Measurements from ENCODE around the gene FEM1B. TPM values are rescaled to one million over a fixed set of nuclear protein-coding genes. Genes with fewer than 3 reads are reported as not detected.

The FEM1B gene
- total RNA-seq, 1 donor from 2014 or later = 70.7 TPM

DNA sequence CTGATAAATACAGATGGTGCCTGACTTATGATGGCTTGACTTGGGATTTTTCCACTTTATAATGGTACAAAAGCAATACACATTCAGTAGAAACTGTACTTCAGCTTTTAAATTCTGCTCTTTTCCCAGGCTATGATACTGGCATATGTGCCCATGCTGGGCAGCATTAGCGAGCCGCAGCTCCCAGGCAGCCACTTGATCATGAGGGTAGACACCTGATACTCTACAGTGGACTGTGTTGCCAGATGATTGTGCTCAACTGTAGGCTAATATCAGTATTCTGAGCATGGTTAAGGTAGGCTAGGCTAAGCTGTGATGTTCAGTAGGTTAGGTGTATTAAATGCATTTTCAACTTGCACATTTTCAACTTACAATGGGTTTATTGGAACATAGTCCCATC lies 17.7 kb upstream of the FEM1B start:
- DNase-seq = no peak

DNA sequence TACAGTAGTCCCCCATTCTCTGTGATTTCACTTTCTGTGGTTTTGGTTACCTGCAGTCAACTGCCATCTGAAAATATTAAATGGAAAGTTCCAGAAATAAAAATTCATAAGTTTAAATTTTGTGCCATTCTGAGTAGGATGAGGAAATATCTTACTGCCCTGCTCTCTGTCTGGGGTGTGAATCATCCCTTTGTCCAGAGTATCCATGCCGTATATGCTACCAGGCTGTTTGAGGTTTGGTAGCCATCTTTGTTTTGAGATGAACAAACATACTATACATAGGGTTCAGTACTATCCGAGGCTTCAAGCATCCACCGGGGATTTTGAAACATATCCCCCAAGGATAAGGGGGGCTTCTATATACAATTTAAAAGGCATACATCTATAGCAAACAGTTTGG lies 16.3 kb upstream of the FEM1B start:
- no peak for DNase-seq

DNA sequence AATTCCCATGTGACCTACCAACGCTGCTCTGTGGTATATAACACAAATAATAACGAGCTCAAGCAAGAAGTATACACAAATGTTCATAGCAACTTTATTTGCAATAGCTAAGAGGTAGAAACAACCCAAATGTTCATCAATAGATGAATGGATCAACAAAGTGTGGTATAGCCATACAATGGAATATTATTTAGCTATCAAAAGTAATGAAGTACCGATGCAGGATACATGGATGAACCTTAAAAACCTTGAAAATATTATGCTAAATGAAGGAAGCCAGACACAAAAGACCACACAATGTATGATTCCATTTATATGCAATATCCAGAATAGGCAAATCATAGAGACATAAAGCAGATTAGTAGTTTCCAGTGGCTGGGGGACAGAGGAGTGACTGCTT lies 15.6 kb upstream of the FEM1B start:
- no peak for DNase-seq

DNA sequence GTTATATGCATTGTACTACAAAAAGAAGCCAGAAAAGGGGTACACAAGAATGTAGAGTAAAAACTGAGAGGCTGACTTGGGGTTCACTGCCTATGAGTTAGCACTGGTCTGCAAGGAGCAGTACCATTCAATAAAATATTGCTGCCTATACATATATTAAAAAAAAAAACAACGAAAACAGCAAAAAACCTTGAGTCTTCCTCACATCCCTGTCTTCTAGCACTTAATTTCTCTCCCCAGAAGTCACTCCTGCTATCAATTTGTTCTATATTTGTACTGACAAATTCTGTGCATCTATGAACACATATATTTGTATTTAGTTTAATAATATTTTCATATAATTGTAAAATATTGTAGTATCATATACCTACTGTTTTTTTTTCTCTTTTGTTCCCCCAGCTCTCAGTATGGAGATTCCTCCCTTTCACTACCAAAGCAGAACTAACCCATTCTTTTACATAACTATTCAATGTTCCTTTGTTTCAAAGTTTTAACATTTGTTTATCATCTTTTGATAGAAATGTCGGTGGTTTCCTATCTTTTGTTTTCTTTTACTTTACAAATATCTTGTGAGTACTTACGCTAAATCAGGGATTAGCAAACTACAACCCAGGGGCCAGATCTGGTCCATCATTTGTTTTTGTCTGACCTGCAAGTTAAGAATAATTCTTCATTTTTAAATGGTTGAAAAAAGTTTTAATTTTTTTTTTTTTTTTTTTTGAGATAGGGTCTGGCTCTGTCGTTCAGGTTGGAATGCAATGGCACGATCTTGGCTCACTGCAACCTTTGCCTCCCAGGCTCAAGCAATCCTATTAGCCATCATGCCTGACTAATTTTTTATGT lies 14.8 kb upstream of the FEM1B start:
- no peak for DNase-seq

DNA sequence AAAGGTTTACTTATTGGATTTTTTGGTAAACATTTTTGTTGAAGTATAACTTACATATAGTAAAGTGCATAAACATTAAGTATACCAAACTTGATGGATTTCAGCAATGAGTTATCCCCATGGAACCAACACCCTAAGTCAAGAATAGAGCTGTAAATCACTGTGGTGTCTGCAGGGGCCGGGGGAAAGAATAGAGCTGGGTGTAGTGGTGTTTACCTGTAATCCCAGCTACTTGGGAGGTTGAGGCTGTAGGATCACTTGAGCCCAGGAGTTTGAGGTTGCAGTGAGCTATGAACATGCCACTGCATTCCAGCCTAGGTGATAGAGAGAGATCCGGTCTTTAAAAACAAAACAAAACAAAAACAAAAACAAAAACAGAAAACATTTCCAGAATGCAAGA lies 13.3 kb upstream of the FEM1B start:
- DNase-seq = no peak

DNA sequence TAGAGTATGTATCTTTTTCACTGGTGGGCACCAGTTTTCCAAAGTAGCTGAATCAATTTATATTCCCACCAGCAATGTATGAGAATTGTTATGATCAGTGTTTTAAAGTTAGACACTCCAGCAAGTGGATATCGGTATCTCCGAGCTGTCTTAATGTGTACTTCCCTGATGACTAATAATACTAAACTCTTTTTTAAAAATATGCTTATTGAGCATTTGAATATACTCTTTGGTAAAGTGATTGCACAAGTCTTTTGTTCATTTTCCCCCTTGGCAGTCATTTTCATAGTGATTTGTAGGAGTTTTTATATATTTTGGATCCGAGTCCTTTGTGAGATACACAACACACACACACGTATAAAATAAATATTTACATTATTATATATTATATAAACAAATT lies 12.5 kb upstream of the FEM1B start:
- no peak for DNase-seq

DNA sequence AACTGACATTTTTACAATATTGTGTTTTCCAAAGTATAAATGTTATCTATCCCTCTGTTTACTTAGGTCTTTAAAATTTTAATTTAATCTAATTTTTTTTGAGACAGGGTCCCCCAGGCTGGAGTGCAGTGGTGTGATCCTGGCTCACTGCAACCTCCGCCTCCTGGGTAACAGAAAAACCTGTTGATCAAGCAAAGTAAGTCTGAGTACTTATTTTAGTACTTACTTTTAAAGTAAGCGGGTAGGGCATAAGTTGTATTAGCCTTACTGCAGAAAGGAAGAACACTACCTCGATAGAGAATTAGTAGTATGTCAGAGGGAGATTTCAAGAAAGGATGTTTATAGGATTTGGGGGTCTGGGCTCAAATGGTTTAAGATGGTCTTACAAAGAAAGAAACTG lies 11.9 kb upstream of the FEM1B start:
- no peak for DNase-seq

DNA sequence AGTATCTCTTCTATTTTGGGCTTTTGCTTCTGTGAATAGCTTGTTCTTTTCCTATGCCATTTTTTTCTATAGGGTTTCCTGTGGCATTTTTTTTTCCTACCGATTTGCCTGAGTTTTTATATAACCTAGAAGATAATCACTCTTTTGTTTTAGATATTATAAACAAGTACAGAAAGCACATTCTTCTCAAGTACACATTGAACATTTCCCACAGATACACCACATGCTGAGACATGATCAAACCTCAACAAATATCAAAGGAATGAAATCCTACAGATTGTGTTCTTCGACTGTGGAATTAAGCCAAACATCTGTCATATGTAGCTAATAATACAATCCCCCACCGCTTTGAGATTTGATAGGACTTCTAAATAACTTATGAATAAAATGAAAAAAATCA lies 9.1 kb upstream of the FEM1B start:
- no peak for DNase-seq

DNA sequence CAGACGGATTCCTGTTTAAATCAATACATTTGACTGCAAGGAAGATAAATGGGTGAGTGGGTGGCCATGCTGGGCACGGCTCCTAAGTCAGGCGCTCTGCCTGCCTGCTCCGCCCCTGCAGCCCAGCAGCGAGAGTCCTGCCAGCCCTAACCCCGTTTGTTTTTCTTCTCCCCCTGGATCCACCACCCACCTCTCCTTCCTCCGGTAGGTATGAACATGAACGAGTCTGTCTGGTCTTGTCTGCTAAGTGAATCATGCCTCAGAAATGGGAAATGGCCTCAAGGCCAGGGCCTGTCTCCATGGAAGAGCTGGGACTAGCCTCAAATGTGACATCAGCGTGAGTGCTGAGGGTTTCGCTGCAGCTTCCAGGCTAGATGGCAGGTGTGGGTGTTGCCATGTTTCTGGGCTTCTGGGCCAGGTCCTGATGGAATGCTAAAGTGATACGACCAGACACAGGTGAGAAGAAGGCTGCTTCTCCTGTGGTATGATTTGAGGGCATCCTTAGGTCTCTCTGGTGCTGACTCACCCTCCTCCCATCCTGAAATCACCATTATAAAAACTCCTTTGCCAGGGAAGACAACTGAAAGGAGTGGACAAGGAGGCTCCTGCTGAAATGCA lies 5.6 kb upstream of the FEM1B start:
- DNase-seq = peak; percentile 23

DNA sequence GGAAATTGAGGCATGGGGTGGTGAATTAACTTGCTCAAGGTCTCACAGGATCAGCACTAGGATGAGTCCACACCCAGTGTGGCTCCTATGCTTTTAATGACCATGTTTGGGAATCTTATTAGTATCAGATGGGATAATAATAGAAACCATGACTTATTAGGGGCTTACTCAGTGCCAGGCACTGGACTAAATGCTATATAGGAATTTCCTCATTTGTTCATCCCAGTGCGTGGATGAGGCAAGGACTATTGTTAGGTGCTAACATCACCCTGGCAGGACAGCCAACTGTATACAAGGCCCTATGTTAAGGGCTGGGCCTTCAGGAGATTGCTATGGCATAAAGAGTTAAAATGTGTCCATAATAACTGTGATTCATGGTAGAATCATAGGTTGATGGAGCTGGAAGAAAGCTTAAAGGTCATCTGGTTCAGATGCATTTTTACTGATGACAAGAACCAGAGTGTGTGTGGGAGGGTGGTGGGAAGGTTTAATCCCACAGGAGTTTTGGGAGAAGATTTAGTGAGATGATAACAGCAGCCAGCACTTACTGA lies 4.7 kb upstream of the FEM1B start:
- DNase-seq = no peak

DNA sequence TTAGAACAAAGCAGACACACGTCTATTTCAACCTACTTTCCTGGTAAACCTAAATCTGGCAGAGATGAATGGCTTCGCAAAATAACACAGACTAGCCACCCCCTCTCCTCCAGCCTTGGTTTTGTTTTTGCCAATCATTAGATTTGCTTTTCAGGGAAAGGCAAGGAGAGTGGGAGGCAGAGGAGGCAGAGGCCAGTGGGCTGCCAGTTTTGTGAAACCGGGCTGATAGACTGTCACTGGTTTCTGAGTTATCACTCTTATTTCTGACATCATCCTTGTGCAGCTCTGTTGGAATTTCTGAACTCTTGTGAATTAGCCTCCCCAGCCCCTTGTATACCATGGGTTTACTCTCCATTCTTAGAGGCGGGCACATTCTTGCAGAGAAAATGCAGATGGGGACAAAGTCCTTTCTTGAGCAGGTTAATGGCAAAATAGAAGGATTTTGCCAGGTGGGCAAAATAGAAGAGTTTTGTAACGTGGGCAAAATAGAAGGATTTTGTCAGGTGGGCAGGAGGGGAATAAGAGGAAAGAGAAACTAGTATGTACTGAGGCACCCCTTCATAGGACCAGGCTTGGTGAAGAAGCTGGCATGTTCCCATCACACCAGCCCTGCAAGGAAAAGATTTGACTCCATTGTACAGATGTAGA lies 3.2 kb upstream of the FEM1B start:
- DNase-seq = no peak

DNA sequence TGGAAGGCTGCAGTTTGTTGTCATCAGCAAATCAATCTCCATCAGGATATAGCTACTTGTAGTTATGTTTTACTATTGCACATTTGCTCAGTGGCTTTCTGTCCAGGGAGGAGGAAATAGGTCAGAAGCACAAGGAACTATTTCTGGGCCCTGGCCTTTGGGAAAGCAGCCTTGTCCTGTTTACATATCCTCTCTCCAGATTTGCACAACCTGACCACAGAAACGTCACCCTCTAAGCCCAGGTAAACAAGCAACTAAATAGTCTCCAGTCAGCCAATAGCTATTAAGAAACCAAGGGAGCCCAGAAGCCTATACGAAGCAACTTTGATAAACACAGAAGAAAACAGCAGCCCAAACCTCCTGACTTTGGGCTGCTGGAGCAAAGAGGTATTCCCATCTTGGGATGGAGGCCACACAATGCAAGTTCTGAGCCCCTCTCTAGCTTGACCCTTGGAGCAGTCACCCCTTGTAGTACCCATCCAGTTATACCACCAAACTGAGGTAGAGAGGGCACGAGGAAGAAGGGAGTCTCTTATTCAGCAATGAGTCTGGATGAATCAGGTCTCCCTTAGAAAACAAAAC lies 2.3 kb upstream of the FEM1B start:
- DNase-seq = no peak

DNA sequence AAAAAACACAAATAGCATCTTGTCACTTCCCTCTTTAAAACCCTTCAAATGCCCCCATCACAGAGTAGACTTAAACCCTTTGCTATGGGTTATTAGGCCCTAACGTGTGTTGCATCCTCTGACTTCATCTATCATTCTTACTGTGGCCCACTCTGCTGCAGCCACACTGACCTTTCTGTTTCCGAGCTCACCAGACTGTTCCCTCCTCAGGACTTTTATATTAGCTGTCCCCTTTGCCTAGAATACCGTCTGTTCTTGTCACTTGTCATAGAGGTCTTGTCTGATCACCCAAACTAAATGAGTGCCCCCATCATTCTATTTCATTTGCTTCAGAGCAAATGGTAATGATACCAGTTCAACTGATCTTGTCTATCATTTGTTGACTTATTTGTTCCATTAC lies 877 bp upstream of the FEM1B start:
- DNase-seq = peak; percentile 62

DNA sequence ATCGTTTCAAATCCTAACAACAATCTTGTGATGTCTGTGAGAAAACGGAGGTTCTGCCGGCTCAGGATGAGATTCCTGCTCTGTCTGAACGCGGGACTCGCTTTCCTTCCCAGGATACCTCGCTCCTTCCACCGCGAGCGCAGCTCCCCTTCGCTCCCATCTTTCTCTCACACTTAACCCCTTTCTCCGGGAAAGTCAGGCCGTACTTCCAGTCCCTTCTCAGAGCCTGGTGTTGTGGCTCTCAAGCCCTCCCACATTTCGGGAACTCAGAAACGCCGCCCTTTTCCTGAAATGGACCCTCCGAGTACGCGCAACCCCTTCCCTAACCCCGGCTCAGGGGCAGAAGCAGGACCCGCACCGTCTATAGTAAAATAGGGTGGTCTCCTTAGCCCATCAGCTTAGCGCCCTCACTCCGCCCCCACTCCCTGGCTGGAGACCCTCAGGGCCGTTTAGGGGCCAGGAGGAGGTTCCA lies 378 bp upstream of the FEM1B start:
- peak; percentile 78 for DNase-seq

DNA sequence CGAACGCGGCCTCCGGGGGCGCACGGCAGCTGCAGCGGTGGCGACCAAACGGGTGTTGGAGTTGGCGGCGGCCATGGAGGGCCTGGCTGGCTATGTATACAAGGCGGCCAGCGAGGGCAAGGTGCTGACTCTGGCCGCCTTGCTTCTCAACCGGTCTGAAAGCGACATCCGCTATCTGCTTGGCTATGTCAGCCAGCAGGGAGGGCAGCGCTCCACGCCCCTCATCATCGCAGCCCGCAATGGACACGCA lies 725 bp downstream of the FEM1B start:
- DNase-seq = no peak

DNA sequence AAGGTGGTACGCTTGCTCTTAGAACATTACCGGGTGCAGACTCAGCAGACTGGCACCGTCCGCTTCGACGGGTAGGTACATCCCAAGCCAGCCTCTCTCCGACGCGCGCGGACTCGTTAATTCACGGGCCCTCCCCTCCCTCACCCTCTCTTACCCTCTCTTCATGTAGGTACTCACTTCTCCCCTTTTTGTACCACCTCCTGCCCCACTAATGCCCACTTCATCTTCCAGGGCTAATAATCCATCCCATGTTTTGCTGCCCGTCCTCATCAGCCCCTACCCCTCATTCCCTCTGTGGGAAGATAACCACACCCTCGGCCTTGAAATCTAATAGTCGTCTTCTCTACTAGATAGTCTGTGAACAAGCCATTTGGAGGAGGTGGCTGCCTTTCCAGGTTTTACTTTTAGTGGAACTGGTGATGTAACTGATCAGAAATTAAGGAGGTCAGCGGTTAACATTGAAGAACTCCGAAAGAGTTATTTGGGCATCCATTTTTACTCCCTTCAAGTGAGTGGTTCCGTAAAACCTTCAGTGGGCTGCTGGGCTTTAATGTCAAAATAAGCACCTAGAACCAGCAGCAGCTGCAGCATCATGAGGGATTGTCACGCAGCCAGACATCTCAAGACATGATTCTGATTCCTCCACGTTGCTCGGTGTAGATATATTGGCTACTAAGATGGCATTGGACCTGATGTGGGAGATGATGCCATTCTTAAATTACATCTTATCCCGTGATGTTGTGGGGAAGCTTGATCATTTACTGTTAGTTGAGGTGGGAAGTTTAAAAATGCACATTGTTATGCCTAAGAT lies 1.3 kb downstream of the FEM1B start:
- DNase-seq = peak; percentile 20

DNA sequence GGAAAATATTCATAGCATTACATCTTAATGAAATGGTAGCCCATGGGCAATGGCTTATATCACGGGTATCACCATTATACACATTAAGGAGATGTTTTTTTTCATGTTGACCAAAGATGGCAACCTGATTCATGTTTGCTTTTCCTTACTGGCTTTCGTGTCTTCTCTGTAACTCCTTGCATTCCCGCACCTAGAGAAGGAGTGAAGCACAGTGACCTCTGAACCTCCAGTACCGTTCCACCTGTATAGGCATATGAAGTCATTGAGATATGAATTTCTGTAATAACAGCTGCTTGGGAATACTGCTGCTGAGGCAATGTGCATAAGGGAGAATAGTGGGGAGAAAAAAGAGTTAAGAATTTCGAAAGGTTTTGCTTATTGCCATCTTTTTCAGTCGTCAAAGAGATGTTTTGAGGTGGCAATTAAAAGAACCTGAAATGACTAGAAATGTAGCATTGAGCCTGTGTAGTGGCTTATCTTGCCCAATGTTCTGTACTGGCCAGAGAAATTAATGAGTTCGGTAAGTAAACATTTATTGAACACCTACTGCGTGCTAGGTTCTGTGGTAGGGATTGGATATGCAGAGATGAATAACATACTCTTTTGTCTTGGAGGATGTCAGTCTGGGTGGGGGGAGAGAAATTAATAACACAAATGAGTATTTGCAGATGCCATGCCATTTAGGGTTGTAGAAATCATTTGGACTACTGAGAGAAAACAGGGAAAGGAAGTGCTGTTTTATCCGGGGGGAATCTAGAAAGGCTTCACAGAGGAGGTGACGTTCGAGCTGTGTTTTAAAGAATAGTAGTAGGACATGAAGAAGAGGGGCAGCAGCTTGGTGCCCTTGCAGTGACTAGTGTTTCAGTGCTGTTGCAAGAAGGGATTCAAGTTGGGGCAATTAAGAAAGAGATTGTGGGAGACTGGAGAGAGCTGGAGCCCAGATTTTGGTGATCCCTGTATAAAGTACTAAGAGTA lies 2.5 kb downstream of the FEM1B start:
- no peak for DNase-seq

DNA sequence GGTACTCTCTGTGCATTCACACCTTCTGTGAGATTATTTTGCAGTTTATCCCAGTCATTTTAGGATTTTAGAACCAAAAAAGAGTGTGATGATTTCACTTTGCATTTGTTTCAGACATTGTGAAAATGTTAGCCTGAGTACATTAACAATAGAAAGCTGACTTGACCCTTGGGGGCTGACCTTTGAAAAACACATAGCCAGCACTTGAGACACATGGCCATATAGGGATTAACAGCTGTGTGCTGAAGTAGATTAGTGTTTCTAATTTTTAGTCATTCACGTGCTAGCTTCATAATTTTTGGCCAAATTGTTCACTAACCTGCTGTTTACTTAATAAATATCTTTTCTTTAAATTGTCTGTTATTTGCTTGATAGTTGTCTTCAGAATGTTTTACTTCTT lies 3.5 kb downstream of the FEM1B start:
- no peak for DNase-seq

DNA sequence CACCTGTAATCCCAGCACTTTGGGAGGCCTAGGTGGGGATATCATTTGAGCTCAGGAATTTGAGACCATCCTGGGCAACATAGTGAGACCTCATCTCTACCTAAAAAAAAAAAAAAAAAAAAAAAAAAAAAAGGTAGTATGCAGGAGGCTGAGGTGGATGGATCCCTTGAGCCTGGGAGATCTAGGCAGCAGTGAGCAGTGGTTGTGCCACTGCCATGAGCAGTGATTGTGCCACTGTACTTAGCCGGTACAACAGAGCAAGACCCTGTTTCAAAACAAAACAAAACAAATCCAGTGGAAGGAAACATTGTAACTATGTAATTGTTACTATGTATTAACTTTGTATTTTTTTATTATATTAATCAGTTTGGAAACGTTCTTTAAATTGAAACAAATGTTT lies 5.9 kb downstream of the FEM1B start:
- DNase-seq = no peak

DNA sequence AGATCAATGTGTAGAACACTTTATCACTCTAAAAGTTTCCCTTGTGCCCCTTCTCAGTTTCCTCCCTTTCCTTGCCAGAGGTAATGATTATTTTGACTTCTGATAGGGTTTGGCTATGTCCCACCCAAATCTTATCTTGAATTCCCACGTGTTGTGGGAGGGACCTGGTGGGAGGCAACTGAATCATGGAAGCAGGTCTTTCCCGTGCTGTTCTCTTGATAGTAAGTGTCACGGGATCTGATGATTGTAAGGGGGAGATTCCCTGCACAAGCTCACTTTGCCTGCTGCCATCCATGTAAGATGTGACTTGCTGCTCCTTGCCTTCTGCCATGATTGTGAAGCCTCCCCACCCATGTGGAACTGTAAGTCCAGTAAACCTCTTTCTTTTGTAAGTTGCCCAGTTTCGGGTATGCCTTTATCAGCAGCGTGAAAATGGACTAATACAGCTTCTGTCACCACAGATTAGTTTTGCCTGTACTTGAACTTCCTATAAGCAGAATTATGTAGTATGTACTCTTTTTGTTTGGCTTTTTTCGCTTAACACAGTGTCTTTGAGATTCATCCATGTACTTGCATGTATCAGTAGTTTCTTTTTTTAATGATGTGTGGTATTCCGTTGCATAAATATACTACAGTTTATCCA lies 7.2 kb downstream of the FEM1B start:
- DNase-seq = no peak
